Esophagus muscularis mucosa (tissue), 2 donors: ENCODE results near the gene WDR20.

Experiments
- EP300 ChIP-seq: sonication (generic); formaldehyde crosslinking; IDR thresholded peaks from one replicate; pipeline ENCODE4 v1.6.1; 2017; ENCODE audit warnings: antibody characterized with exemption
- POLR2A ChIP-seq: fragments of 450-650 bp; IDR thresholded peaks from one replicate; pipeline ENCODE4 v1.6.1; 2017; ENCODE audit warnings: antibody characterized with exemption, moderate library complexity, mild to moderate bottlenecking, low read depth

DNA sequence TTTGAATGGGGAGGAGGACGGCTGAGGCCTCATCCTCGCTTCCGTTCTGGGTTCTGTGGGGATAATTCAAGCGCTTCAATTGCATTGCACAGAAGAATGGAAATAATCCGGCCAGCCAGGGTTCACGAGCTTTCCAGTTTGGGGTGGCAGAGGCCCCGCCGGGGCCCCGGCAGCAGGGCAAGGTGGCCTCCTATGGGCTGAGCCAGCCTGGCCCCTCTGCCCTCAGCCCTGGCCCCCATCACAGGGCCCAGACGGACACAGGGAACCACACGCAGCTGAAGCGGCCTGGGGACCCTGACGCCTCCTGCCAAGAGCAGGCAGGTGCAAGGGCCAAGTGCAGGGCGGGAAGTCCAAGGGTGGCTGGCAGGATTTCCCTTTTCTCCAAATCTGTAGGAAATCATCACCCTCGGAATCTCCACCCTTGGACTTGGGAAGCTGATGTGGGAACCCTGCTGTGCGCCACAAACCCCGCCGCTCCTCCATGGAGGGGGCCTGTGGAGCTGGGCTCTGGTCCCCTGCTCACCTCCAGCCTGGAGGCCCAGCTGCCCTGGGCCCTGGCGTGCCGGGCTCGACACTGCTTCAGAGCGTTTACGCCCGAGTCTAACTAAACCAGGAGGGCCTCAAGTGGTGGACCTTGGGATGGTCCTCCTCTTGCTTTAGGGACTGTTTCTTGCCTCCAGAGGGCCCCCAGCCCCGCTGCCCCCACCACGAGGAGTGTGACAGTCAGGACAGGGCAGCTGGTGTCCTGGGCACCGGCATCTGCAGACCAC, 86.8 kb downstream of the WDR20 start:
- no peak for TF ChIP-seq EP300
- no peak for TF ChIP-seq POLR2A
